GM12891 (cell line): Measurements from ENCODE around the gene GALK1.

ENCODE experiments used
- DNase-seq: peaks from one replicate; pipeline ENCODE4 v3.0.0; 2011; ENCODE audit warnings: low spot score; ENCODE audit not compliant: insufficient read length
- FAIRE-seq: peaks from 2 replicates; lab custom pipeline; 2011; peaks lifted over from hg19 to GRCh38; lab: Jason Lieb, UNC
- PAX5 ChIP-seq: IDR thresholded peaks from 2 replicates; pipeline ENCODE4 v1.6.1; 2011; ENCODE audit warnings: low read length, moderate library complexity, mild to moderate bottlenecking; ENCODE audit not compliant: insufficient read depth, severe bottlenecking
- POLR2A ChIP-seq: IDR thresholded peaks from 2 replicates; pipeline ENCODE4 v1.6.1; 2011; ENCODE audit warnings: low read depth, low read length, control low read depth
- POLR2AphosphoS5 ChIP-seq: IDR thresholded peaks from 2 replicates; pipeline ENCODE4 v1.6.1; 2011; ENCODE audit warnings: low read depth, low read length, control low read depth
- POU2F2 ChIP-seq: IDR thresholded peaks from 2 replicates; pipeline ENCODE4 v1.6.1; 2011; ENCODE audit warnings: low read depth, mild to moderate bottlenecking, control low read depth, low read length, moderate library complexity
- SPI1 ChIP-seq: IDR thresholded peaks from 2 replicates; pipeline ENCODE4 v1.6.1; 2011; ENCODE audit warnings: low read depth, low read length, control low read depth
- TAF1 ChIP-seq: IDR thresholded peaks from 2 replicates; pipeline ENCODE4 v1.6.1; 2011; ENCODE audit warnings: low read depth, low read length, control low read depth

Gene GALK1

GRCh38 chr17:75749545-75750389 is 15.2 kb downstream of the GALK1 start:
- peak; percentile 82 for DNase-seq
- peak; percentile 48 for FAIRE-seq
- no peak for TF ChIP-seq POU2F2
- no peak for TF ChIP-seq TAF1
- no peak for TF ChIP-seq POLR2A
- no peak for TF ChIP-seq SPI1
- TF ChIP-seq PAX5 = no peak
- TF ChIP-seq POLR2AphosphoS5 = no peak

GRCh38 chr17:75748706-75749105 is 16.3 kb downstream of the GALK1 start:
- DNase-seq (no peak), FAIRE-seq (no peak)
- no peak for TF ChIP-seq TAF1
- TF ChIP-seq POLR2AphosphoS5 = no peak
- TF ChIP-seq PAX5 = no peak
- no peak for TF ChIP-seq POU2F2
- TF ChIP-seq POLR2A = no peak
- TF ChIP-seq SPI1 = no peak

- no peak for DNase-seq
- FAIRE-seq = no peak
- no peak for TF ChIP-seq POLR2A
- no peak for TF ChIP-seq POLR2AphosphoS5
- no peak for TF ChIP-seq POU2F2
- no peak for TF ChIP-seq SPI1
- no peak for TF ChIP-seq PAX5
- no peak for TF ChIP-seq TAF1
These were observed 21.3 kb downstream of the GALK1 start for GRCh38 chr17:75743625-75744206.

GRCh38 chr17:75742337-75742736 is 22.7 kb downstream of the GALK1 start:
- TF ChIP-seq PAX5 = no peak
- no peak for TF ChIP-seq SPI1
- no peak for TF ChIP-seq POLR2AphosphoS5
- TF ChIP-seq POLR2A = no peak
- no peak for TF ChIP-seq TAF1
- no peak for TF ChIP-seq POU2F2
- FAIRE-seq (no peak), DNase-seq (no peak)

GRCh38 chr17:75740631-75741077 is 24.3 kb downstream of the GALK1 start:
- no peak for DNase-seq
- no peak for FAIRE-seq
- no peak for TF ChIP-seq PAX5

GRCh38 chr17:75740215-75740614 is 24.8 kb downstream of the GALK1 start:
- DNase-seq (no peak), FAIRE-seq (no peak)
- TF ChIP-seq PAX5 = no peak
- no peak for TF ChIP-seq POU2F2
- no peak for TF ChIP-seq SPI1
- no peak for TF ChIP-seq POLR2A

- DNase-seq (no peak), FAIRE-seq (no peak)
- no peak for TF ChIP-seq PAX5
- no peak for TF ChIP-seq TAF1
- no peak for TF ChIP-seq POU2F2
- no peak for TF ChIP-seq POLR2A
- TF ChIP-seq POLR2AphosphoS5 = no peak
- TF ChIP-seq SPI1 = no peak
These were observed 25.2 kb downstream of the GALK1 start for GRCh38 chr17:75739801-75740200.

GRCh38 chr17:75739174-75739573 is 25.8 kb downstream of the GALK1 start:
- TF ChIP-seq POU2F2 (no peak), PAX5 (no peak), POLR2A (no peak)
- FAIRE-seq (no peak), DNase-seq (no peak)

GRCh38 chr17:75738218-75738802 is 26.7 kb downstream of the GALK1 start:
- FAIRE-seq (peak; percentile 65), DNase-seq (peak; percentile 67)
- TF ChIP-seq POLR2AphosphoS5 (no peak), SPI1 (0 out of 2 replicates have a peak, but pooled peaks have one; percentile 37)
